Progenitor cell of endocrine pancreas (in vitro differentiated cells): Measurements from ENCODE around the gene TUBGCP4. TPM values are rescaled to one million over a fixed set of nuclear protein-coding genes. Genes with fewer than 3 reads are reported as not detected.
A peak's percentile ranks its signal among the peaks of the same experiment; 100 is the strongest.

Source experiments
- DNase-seq: peaks from one replicate; pipeline ENCODE4 v3.0.0; 2021; ENCODE audit warnings: low spot score; ENCODE audit not compliant: unreplicated experiment
- H3K27ac Mint-ChIP-seq: 2 replicates; pipeline ENCODE4 v1.8.0; 2021; ENCODE audit warnings: mild to moderate bottlenecking, moderate library complexity, mixed read lengths
- H3K27me3 Mint-ChIP-seq: 2 replicates; pipeline ENCODE4 v1.8.0; 2021; ENCODE audit warnings: mixed read lengths
- H3K36me3 Mint-ChIP-seq: 2 replicates; pipeline ENCODE4 v1.8.0; 2022; ENCODE audit warnings: mixed read lengths; ENCODE audit not compliant: insufficient read depth
- H3K4me1 Mint-ChIP-seq: 2 replicates; pipeline ENCODE4 v1.8.0; 2021; ENCODE audit warnings: low read depth, mixed read lengths
- H3K4me3 Mint-ChIP-seq: 2 replicates; pipeline ENCODE4 v1.8.0; 2021; ENCODE audit warnings: low read depth, mild to moderate bottlenecking, moderate library complexity, mixed read lengths
- H3K9me3 Mint-ChIP-seq: 2 replicates; pipeline ENCODE4 v1.8.0; 2021; ENCODE audit warnings: low read depth, mixed read lengths
- CTCF ChIP-seq: fragments of 200-600 bp; sonication (generic); IDR thresholded peaks from one replicate; pipeline ENCODE4 v1.5.0; 2021; ENCODE audit warnings: antibody characterized with exemption, mild to moderate bottlenecking; ENCODE audit not compliant: unreplicated experiment
- total RNA-seq: library from RNA; stranded (reverse); gene quantifications from 2 replicates; pipeline ENCODE4 v1.2.1, GENCODE V29; 2021

Gene TUBGCP4
- total RNA-seq, 1 donor from 2014 or later: 41.9 TPM

GRCh38 chr15:43440721-43441281 lies 69.9 kb downstream of the TUBGCP4 start:
- H3K36me3 Mint-ChIP-seq: peaks cover 22% of the 10 kb centered on the region
- no peak overlapping the region for H3K4me3 Mint-ChIP-seq
- H3K27ac Mint-ChIP-seq: peak overlapping the region; percentile 6
- no peaks in the 10 kb centered on the region for H3K4me1 Mint-ChIP-seq
- no peak for TF ChIP-seq CTCF
- no peaks in the 10 kb centered on the region for H3K9me3 Mint-ChIP-seq
- no peak for DNase-seq
- no peaks in the 10 kb centered on the region for H3K27me3 Mint-ChIP-seq

GRCh38 chr15:43441316-43441715 lies 70.4 kb downstream of the TUBGCP4 start:
- DNase-seq: no peak
- no peaks in the 10 kb centered on the region for H3K9me3 Mint-ChIP-seq
- H3K4me3 Mint-ChIP-seq: no peak overlapping the region
- TF ChIP-seq CTCF: no peak
- no peaks in the 10 kb centered on the region for H3K4me1 Mint-ChIP-seq
- H3K27ac Mint-ChIP-seq: no peak overlapping the region
- H3K36me3 Mint-ChIP-seq: peaks cover 20% of the 10 kb centered on the region
- H3K27me3 Mint-ChIP-seq: no peaks in the 10 kb centered on the region

- H3K27ac Mint-ChIP-seq: peak overlapping the region; percentile 15
- peaks cover 9% of the 10 kb centered on the region for H3K36me3 Mint-ChIP-seq
- no peak for TF ChIP-seq CTCF
Observed at GRCh38 chr15:43446344-43446743, 75.4 kb downstream of the TUBGCP4 start.

GRCh38 chr15:43449981-43450380 lies 79.1 kb downstream of the TUBGCP4 start:
- no peak for TF ChIP-seq CTCF

More at GRCh38 chr15:43446344-43446743, 75.4 kb downstream of the TUBGCP4 start:
- no peak overlapping the region for H3K4me3 Mint-ChIP-seq
- H3K9me3 Mint-ChIP-seq: no peaks in the 10 kb centered on the region
- no peak for DNase-seq
- H3K4me1 Mint-ChIP-seq: no peaks in the 10 kb centered on the region
- H3K27me3 Mint-ChIP-seq: no peaks in the 10 kb centered on the region

More at GRCh38 chr15:43449981-43450380, 79.1 kb downstream of the TUBGCP4 start:
- Mint-ChIP-seq H3K9me3 (no peaks in the 10 kb centered on the region), H3K27me3 (no peaks in the 10 kb centered on the region), H3K4me1 (no peaks in the 10 kb centered on the region), H3K36me3 (peaks cover 9% of the 10 kb centered on the region), H3K27ac (no peak overlapping the region), H3K4me3 (no peak overlapping the region)
- DNase-seq: no peak

Other genes starting within 250 kb of the TUBGCP4 start
- gene TMEM62, start 237.5 kb upstream of the TUBGCP4 start, total RNA-seq: 28.9 and 30.2 TPM in 2 replicates
- gene CCNDBP1, start 185.7 kb upstream of the TUBGCP4 start, total RNA-seq: 43.2 and 44.1 TPM in 2 replicates
- gene EPB42, start 150.1 kb upstream of the TUBGCP4 start, total RNA-seq: not detected in 2 replicates
- gene TGM5, start 104.2 kb upstream of the TUBGCP4 start, total RNA-seq: not detected in 2 replicates
- not detected in 2 replicates for gene TGM7, start 68.8 kb upstream of the TUBGCP4 start, total RNA-seq
- gene LCMT2, start 40.5 kb upstream of the TUBGCP4 start, total RNA-seq: 11.0 and 11.5 TPM in 2 replicates
- gene ZSCAN29, start 58 bp upstream of the TUBGCP4 start, total RNA-seq: 71.2 and 73.8 TPM in 2 replicates
- 121 and 138 TPM in 2 replicates for gene TP53BP1, start 122.1 kb downstream of the TUBGCP4 start, total RNA-seq
- 4.7 and 5.2 TPM in 2 replicates for gene MAP1A, start 146.5 kb downstream of the TUBGCP4 start, total RNA-seq
- 52.1 and 53.7 TPM in 2 replicates for gene PPIP5K1, start 219.1 kb downstream of the TUBGCP4 start, total RNA-seq
- 1.8 and 3.3 TPM in 2 replicates for gene CKMT1B, start 222.9 kb downstream of the TUBGCP4 start, total RNA-seq
- gene STRC, start 247.7 kb downstream of the TUBGCP4 start, total RNA-seq: 0.81 and 1.6 TPM in 2 replicates